B cell (primary cell): ENCODE measurements around the gene CENPO. TPM values are rescaled to one million over a fixed set of nuclear protein-coding genes. Genes with fewer than 3 reads are reported as not detected.

Experiments
- ATAC-seq: fragments of 200-7000 bp; cut with Tn5 transposase; one replicate; pipeline ENCODE4 v1.10.0; 2021; ENCODE audit warnings: low read depth, mild to moderate bottlenecking, moderate number of reproducible peaks, moderate library complexity
- CTCF ChIA-PET: fragments of 350-600 bp; sonication (Branson Sonifier 250); formaldehyde crosslinking; loops from one replicate; lab custom pipeline; 2021; ENCODE audit warnings: antibody characterized with exemption, inconsistent platforms; lab: Charles Lee
- POLR2A ChIA-PET: fragments of 350-600 bp; sonication (Branson Sonifier 250); formaldehyde crosslinking; loops from one replicate; lab custom pipeline; 2021; ENCODE audit warnings: antibody characterized with exemption; lab: Charles Lee
- DNase-seq: peaks from one replicate; pipeline ENCODE4 v3.0.0; 2013
- H2AFZ ChIP-seq: 2 replicates; pipeline ENCODE4 v1.6.1; 2012; ENCODE audit warnings: mild to moderate bottlenecking, low read depth, low read length; ENCODE audit not compliant: insufficient read depth, poor library complexity, severe bottlenecking
- H3K27ac ChIP-seq, 2 donors: 1 replicate in 1 of 2; 2 replicates in 1 of 2; pipeline ENCODE4 v1.5.1; 2012 to 2013; ENCODE audit warnings: low read length in 2 of 2, mild to moderate bottlenecking in 2 of 2, moderate library complexity in 1 of 2
- H3K27me3 ChIP-seq, 4 experiments: fragments of 200-600 bp in 1 of 4; sonication (generic) in 1 of 4; replicated peaks in 1 of 4; 1 replicate in 2 of 4; 2 replicates in 2 of 4; pipeline versions ENCODE4 v1.6.1 to v1.7.0; 2013 to 2016; ENCODE audit warnings: low read length in 3 of 4, mild to moderate bottlenecking in 2 of 4, mixed read lengths in 1 of 4, moderate library complexity in 1 of 4; ENCODE audit not compliant: insufficient read depth in 4 of 4, control insufficient read depth in 3 of 4; ENCODE audit errors: control extremely low read depth in 1 of 4
- H3K36me3 ChIP-seq, 2 experiments: replicated peaks in 1 of 2; 1 replicate in 1 of 2; 2 replicates in 1 of 2; pipeline versions ENCODE4 v1.6.1 to v1.7.1; 2013; ENCODE audit warnings: low read length in 1 of 2; ENCODE audit not compliant: insufficient read depth in 2 of 2, control insufficient read depth in 1 of 2; ENCODE audit errors: control extremely low read depth in 1 of 2, extremely low read depth in 1 of 2
- H3K4me1 ChIP-seq, 2 donors: fragments of 200-600 bp in 1 of 2; sonication (generic) in 1 of 2; 1 replicate in 1 of 2; 2 replicates in 1 of 2; pipeline versions ENCODE4 v1.5.1 to v1.6.1; 2013 to 2017; ENCODE audit warnings: low read length in 2 of 2; ENCODE audit not compliant: control insufficient read depth in 2 of 2, insufficient read depth in 2 of 2
- H3K4me2 ChIP-seq: replicated peaks from 2 replicates; pipeline ENCODE3; 2012; ENCODE audit warnings: mild to moderate bottlenecking, low read depth, low read length; ENCODE audit not compliant: poor library complexity, severe bottlenecking
- H3K4me3 ChIP-seq, 5 experiments: fragments of 200-600 bp in 1 of 5; sonication (generic) in 1 of 5; 1 replicate in 3 of 5; 2 replicates in 2 of 5; pipeline versions ENCODE4 v1.5.1 to v1.7.0; 2011 to 2016; ENCODE audit warnings: low read length in 4 of 5, mild to moderate bottlenecking in 4 of 5, low read depth in 2 of 5, control low read depth in 1 of 5, moderate library complexity in 1 of 5; ENCODE audit not compliant: insufficient read depth in 1 of 5; ENCODE audit errors: control extremely low read depth in 1 of 5, extremely low read depth in 1 of 5
- H3K79me2 ChIP-seq: fragments of 200-600 bp; sonication (generic); one replicate; pipeline ENCODE4 v1.6.0; 2016; ENCODE audit warnings: low read length; ENCODE audit not compliant: control insufficient read depth, insufficient read depth
- H3K9ac ChIP-seq: fragments of 200-600 bp; sonication (generic); 2 replicates; pipeline ENCODE4 v1.6.1; 2017; ENCODE audit warnings: mild to moderate bottlenecking, low read length, moderate library complexity
- H3K9me3 ChIP-seq, 3 donors: one replicate each; pipeline versions ENCODE4 v1.6.1 to v1.7.1; 2013; ENCODE audit warnings: low read length in 2 of 3; ENCODE audit not compliant: control insufficient read depth in 2 of 3, insufficient read depth in 1 of 3; ENCODE audit errors: control extremely low read depth in 1 of 3
- H4K20me1 ChIP-seq: 2 replicates; pipeline ENCODE4 v1.6.0; 2012; ENCODE audit warnings: mild to moderate bottlenecking, low read length; ENCODE audit not compliant: insufficient read depth, control insufficient read depth, poor library complexity, severe bottlenecking
- H3K27ac Mint-ChIP-seq: one replicate; pipeline ENCODE4 v1.8.0; 2021; ENCODE audit warnings: mixed read lengths
- H3K27me3 Mint-ChIP-seq: one replicate; pipeline ENCODE4 v1.8.0; 2021; ENCODE audit warnings: mixed read lengths
- H3K4me1 Mint-ChIP-seq: one replicate; pipeline ENCODE4 v1.8.0; 2021; ENCODE audit warnings: mixed read lengths
- H3K4me3 Mint-ChIP-seq: one replicate; pipeline ENCODE4 v1.8.0; 2021; ENCODE audit warnings: mixed read lengths
- H3K9me3 Mint-ChIP-seq: one replicate; pipeline ENCODE4 v1.8.0; 2022; ENCODE audit warnings: mixed read lengths; ENCODE audit not compliant: insufficient read depth
- EZH2 ChIP-seq: IDR thresholded peaks from 2 replicates; pipeline ENCODE4 v1.6.1; 2012; ENCODE audit warnings: borderline replicate concordance, low read depth, mild to moderate bottlenecking, moderate library complexity, low read length; ENCODE audit not compliant: insufficient read depth, poor library complexity, severe bottlenecking
- WGBS: methylation state at CpG from one replicate; pipeline ENCODE4 v1.1.5; 2013; ENCODE audit warnings: missing lambda C conversion rate; ENCODE audit not compliant: insufficient coverage; 5-methylcytosine and 5-hydroxymethylcytosine counted together
- intact Hi-C: fragments of 100-400 bp; cut with micrococcal nuclease; formaldehyde crosslinking; loops from one replicate; pipeline ENCODE4 v1.10.0; 2022
- polyA plus RNA-seq: library from polyadenylated mRNA; depleted of rRNA; stranded (reverse); fragments of >200 nt; gene quantifications from 2 replicates; pipeline ENCODE4 v1.2.3, GENCODE V29; 2012
- total RNA-seq, 2 donors: library from RNA; stranded (reverse); fragments of 120-200 nt in 1 of 2; gene quantifications; 1 replicate in 1 of 2; 2 replicates in 1 of 2; pipeline versions ENCODE4 v1.2.3 to v1.2.4, GENCODE V29; 2013 to 2022
- TF ChIP-seq, protein P1 (sequence below): fragments of 200-600 bp; IDR thresholded peaks from one replicate; pipeline ENCODE4 v1.8.0; 2022; ENCODE audit warnings: antibody characterized with exemption, mild to moderate bottlenecking

The CENPO gene
- total and polyA plus RNA-seq, 2 donors (not counting 1 experiment from before 2014, with no cell fraction given), result 4.5 to 10.4 TPM

DNA sequence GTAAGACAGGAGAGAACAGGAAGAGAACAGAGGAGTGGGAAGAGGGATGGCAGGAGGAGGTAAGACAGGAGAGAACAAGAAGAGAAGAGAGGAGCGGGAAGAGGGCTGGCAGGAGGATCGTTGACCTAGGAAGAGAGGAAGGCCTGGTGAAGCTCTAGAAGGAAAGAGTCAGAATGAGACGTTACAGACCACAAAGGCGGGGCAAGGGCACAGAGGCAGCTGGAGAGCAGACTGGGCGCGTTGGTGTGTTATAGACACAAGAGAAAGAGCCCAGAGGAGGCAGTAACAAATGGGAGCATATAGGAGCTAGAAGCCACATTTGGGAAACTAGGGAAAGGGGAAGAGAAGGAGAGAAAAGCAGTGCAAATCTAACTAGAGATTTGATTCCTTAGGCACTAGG, 26.6 kb upstream of the CENPO start:
- Histone ChIP-seq H3K36me3 (peaks cover 7 to 36% of the 10 kb centered on the region in 2 experiments), H3K27ac (no peak overlapping the region), H3K4me2 (no peak overlapping the region), H3K79me2 (no peaks in the 10 kb centered on the region), H3K4me3 (no peak overlapping the region), H3K27me3 (no peaks in the 10 kb centered on the region), H4K20me1 (no peaks in the 10 kb centered on the region), H2AFZ (no peak overlapping the region), H3K9ac (no peak overlapping the region), H3K4me1 (no peaks in the 10 kb centered on the region), H3K9me3 (no peaks in the 10 kb centered on the region)
- H3K4me3 Mint-ChIP-seq, result no peak overlapping the region
- TF ChIP-seq, protein P1, sequence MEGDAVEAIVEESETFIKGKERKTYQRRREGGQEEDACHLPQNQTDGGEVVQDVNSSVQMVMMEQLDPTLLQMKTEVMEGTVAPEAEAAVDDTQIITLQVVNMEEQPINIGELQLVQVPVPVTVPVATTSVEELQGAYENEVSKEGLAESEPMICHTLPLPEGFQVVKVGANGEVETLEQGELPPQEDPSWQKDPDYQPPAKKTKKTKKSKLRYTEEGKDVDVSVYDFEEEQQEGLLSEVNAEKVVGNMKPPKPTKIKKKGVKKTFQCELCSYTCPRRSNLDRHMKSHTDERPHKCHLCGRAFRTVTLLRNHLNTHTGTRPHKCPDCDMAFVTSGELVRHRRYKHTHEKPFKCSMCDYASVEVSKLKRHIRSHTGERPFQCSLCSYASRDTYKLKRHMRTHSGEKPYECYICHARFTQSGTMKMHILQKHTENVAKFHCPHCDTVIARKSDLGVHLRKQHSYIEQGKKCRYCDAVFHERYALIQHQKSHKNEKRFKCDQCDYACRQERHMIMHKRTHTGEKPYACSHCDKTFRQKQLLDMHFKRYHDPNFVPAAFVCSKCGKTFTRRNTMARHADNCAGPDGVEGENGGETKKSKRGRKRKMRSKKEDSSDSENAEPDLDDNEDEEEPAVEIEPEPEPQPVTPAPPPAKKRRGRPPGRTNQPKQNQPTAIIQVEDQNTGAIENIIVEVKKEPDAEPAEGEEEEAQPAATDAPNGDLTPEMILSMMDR, result no peak
- no peak for TF ChIP-seq EZH2
- WGBS, result 73% methylated on average over 6 of the region's 6 CpGs
- intact Hi-C loops, result no loop called here
- no peak overlapping the region for H3K27ac Mint-ChIP-seq
- no peaks in the 10 kb centered on the region for H3K4me1 Mint-ChIP-seq
- ATAC-seq (no peak), DNase-seq (no peak)
- ChIA-PET POLR2A (no interaction called here), CTCF (no interaction called here)
- H3K9me3 Mint-ChIP-seq, result no peaks in the 10 kb centered on the region
- no peaks in the 10 kb centered on the region for H3K27me3 Mint-ChIP-seq

DNA sequence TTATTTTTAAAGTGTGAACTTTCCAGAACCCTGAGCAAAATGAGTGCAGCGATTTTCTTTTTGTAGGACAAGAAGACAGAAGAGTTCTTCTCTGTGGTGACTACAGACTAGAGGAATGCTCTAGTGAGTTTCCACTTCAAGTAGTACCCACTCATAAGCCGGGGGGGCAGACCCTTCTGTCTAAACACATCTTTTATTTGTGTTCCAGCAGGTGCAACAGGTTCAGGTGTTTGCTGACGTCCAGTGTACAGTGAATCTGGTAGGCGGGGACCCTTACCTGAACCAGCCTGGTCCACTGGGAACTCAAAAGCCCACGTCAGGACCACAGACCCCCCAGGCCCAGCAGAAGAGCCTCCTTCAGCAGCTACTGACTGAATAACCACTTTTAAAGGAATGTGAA, 25.2 kb upstream of the CENPO start:
- 100% methylated on average over 2 of the region's 5 CpGs for WGBS
- no peaks in the 10 kb centered on the region for H3K4me1 ChIP-seq
- no peaks in the 10 kb centered on the region for H3K27me3 ChIP-seq
- Mint-ChIP-seq H3K27ac (no peak overlapping the region), H3K9me3 (no peaks in the 10 kb centered on the region), H3K27me3 (no peaks in the 10 kb centered on the region), H3K4me1 (no peaks in the 10 kb centered on the region), H3K4me3 (no peak overlapping the region)
- TF ChIP-seq, protein P1, result no peak
- no peak for TF ChIP-seq EZH2
- intact Hi-C loops, result no loop called here
- DNase-seq, result no peak
- no peak overlapping the region for H2AFZ ChIP-seq
- H3K4me2 ChIP-seq, result no peak overlapping the region
- ChIA-PET CTCF (interaction anchor here (1.6 kb wide), 1 partner anchor 60 kb away, joined by 5 read pairs; no protein-coding TSS in a partner anchor), POLR2A (interaction anchor here (1.1 kb wide), 1 partner anchor 18 kb away, joined by 3 read pairs; no protein-coding TSS in a partner anchor)
- peaks cover 5 to 28% of the 10 kb centered on the region in 2 experiments for H3K36me3 ChIP-seq
- ATAC-seq, result no peak
- H4K20me1 ChIP-seq, result no peaks in the 10 kb centered on the region
- H3K27ac ChIP-seq, result no peak overlapping the region
- no peak overlapping the region for H3K9ac ChIP-seq
- no peak overlapping the region for H3K4me3 ChIP-seq
- H3K79me2 ChIP-seq, result no peaks in the 10 kb centered on the region
- no peaks in the 10 kb centered on the region for H3K9me3 ChIP-seq
